Measurements from ENCODE around the gene CDH22.

GRCh38 chr20:46304361-46304760, 3.9 kb downstream of the CDH22 start:
- TF ChIP-seq REST (IDR thresholded peaks at IDR 0.05; ENCODE audit: low read depth) (no peak), MAX (IDR thresholded peaks at IDR 0.05) (no peak), YY1 (IDR thresholded peaks at IDR 0.05; ENCODE audit: low read depth) (no peak), EP300 (IDR thresholded peaks at IDR 0.05; ENCODE audit: borderline replicate concordance) (no peak), TAF1 (IDR thresholded peaks at IDR 0.05; ENCODE audit: low read depth) (no peak), CREB1 (IDR thresholded peaks at IDR 0.05; ENCODE audit: low read depth) (no peak)
